SHP77 (cell line): ENCODE measurements around the gene CACNA2D1.
"Not testable (repeated sequence)": the region's sequence is repeated elsewhere in the genome, so short reads cannot be mapped to it uniquely, and the experiment has no call there.

Experiments
- DNase-seq, 2 experiments: peaks; one replicate each; lab custom pipeline; 2025; lab: John Stamatoyannopoulos, UW

Gene CACNA2D1

DNA sequence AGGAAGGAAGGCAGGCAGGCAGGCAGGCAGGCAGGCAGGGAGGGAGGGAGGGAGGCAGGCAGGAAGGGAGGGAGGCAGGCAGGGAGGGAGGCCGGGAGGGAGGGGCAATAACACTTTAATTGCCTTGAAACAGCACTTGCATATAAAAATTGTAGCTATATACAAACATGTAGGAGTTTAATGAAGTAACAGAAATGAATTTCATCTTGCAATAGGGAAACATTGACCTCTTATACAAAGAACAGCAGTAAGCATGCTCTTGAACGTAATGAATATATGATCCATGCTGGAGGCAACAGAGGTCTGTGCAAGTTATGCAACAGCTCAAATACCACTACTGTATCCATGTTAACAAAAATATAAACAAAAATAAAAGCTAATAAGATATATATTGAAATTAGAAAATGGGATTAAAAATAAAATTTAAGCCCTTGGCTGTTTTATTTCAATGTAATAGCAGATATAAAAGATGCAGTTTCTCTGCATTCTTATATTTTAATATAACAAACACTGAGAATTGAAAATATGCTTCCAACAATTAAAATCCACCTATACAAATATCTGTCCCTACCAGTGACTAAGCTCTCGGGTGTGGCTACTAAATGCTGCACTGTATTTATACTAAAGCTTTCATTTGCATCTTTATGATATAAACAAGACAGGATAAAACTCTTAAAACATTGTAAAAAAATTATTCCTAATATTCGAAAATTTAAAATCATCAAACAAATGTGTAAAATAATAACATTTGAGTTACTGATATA, 50.3 kb downstream of the CACNA2D1 start:
- no peak for DNase-seq

DNA sequence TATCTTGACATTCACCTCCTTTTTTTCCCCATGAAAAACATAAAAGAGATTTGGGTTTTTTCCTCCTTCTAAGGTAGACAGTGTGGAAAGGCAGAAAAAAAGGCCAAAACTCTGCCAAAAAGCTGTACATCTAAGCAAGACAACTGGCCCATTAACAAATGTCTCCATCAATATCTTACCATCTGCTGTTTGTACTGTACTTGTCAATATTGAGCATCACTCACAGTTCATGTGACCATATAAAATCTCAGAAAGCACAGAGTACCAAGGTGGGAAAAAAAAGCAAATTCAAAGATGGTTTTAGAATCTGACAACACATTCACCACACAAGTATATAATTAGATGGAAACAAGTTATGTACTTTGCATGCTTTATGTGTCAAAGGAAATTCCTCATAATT, 52.6 kb downstream of the CACNA2D1 start:
- no peak for DNase-seq

- DNase-seq, result no peak
Observed at GRCh38 chr7:82389876-82390275, 53.7 kb downstream of the CACNA2D1 start.

GRCh38 chr7:82388138-82388537, 55.4 kb downstream of the CACNA2D1 start:
- no peak for DNase-seq

DNA sequence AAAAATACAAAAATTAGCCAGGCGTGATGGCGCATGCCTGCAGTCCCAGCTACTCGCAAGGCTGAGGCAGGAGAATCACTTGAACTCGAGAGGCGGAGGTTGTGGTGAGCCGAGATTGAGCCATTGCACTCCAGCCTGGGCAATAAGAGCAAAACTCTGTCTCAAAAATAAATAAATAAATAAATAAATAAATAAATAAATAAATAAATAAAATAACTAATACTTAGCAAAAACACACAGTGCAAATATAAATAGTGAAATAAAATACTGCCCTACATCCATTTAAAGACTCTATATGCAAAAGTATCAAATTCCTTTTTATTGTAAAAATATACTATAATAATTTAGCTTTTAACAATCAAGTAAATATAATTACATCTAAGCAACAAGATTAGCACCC, 57.0 kb downstream of the CACNA2D1 start:
- DNase-seq, result not testable (repeated sequence)

GRCh38 chr7:82384779-82385178, 58.8 kb downstream of the CACNA2D1 start:
- no peak for DNase-seq

- DNase-seq, result no peak
Observed at GRCh38 chr7:82384051-82384464, 59.5 kb downstream of the CACNA2D1 start.

DNA sequence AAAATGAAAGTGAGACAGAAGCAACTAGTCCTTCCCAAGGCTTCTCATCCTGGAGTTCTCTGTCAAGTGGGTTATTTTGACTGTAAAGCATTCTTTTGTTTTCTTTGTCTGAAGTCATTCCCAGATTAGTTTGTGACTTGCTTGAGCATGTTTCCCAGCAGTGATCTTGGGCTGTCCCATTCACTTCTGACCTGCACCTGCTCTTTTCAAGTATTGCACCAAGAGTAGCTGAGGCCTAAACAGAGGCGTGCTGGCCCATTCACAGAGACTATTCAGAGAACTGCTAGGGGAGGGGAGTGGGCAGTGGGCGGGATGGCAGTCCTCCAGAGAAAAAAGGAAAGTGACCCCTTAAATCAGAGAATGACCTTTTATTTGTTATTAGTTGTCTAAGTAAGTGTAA, 61.3 kb downstream of the CACNA2D1 start:
- no peak for DNase-seq

DNA sequence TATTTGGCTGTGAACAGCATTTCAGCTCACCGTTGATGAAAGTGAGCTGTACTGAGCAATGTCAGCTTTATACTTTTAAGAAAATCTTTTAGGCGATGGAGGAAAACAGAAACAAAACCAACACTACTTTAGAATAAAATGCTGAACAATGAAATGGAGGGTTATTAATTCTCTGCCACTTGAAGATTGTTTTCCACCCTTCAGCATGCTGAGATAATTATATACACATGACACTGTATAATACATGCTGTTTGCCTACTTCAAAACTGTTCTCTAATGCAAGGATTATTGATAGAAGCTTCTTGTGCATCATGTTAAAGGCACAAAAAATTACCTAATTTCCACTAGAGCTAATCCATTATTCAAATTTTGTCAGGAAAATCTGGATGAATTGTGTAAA, 66.8 kb downstream of the CACNA2D1 start:
- no peak for DNase-seq

GRCh38 chr7:82375713-82376112, 67.9 kb downstream of the CACNA2D1 start:
- no peak for DNase-seq

DNA sequence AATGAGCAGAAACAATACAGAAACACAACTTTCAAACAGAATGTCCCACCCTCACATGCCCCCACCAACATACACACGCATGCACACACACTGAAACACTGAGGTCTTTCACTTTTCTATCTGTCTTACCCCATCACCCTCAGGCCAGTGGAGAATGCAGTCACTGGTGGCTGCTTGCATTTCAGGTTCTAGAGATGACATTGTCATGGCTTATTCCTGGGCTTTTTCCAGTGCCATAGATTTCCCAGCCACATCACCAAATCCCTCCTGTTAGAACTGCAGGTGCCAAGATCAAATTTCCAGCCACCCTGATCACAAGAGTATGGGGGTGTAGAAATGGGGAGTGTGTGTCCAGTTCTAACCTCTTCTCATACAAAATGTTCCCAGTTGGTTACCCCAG, 68.4 kb downstream of the CACNA2D1 start:
- no peak for DNase-seq

- no peak for DNase-seq
Observed at GRCh38 chr7:82373926-82374635, 69.5 kb downstream of the CACNA2D1 start.

GRCh38 chr7:82364671-82365070, 78.9 kb downstream of the CACNA2D1 start:
- no peak for DNase-seq

DNA sequence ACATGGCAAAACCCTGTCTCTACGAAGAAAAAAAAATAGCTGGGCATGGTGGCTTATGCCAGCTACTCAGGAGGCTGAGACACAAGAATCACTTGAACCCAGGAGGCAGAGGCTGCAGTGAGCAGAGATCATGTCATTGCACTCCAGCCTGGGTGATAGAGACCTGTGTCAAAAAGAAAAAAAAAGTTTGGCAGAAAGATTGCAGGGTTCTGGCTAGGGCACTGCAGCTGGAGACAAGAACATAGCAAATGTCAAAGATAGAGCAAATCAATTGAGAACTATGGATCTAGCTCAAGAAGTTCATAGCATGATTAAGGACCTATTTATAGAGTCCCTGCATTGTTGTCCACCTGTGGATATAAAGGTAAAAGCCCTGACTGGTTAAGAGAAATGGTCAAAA, 79.5 kb downstream of the CACNA2D1 start:
- no peak for DNase-seq

DNA sequence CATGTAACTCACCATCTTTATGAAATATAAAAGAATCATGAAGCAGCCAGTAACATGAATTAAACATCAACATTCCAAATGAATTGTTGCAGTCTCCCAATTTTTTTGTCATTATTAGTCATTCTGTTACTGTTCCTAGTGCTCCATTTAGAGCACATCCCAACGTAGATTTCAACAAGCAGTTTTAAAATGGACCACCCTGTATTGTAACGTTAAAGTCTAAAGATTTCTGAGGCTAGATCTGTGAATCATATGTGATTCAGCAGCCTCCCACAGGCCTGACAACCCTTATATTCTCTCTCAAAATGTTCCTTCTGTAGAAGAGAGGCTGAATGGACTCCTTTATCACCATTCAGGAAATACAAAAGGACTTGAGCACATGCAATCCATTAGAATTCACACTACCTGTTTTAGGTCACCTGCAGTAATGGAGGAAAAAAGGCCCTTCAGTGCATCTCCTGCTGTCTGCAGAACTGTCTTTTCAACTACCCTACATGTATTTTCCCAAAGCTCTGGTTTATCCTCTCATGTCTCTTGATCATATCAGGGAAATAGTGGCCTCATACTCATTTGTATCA, 81.4 kb downstream of the CACNA2D1 start:
- no peak for DNase-seq

GRCh38 chr7:82360591-82361368, 82.8 kb downstream of the CACNA2D1 start:
- DNase-seq, result no peak

GRCh38 chr7:82359426-82359825, 84.2 kb downstream of the CACNA2D1 start:
- no peak for DNase-seq

GRCh38 chr7:82358923-82359322, 84.7 kb downstream of the CACNA2D1 start:
- DNase-seq, result no peak

DNA sequence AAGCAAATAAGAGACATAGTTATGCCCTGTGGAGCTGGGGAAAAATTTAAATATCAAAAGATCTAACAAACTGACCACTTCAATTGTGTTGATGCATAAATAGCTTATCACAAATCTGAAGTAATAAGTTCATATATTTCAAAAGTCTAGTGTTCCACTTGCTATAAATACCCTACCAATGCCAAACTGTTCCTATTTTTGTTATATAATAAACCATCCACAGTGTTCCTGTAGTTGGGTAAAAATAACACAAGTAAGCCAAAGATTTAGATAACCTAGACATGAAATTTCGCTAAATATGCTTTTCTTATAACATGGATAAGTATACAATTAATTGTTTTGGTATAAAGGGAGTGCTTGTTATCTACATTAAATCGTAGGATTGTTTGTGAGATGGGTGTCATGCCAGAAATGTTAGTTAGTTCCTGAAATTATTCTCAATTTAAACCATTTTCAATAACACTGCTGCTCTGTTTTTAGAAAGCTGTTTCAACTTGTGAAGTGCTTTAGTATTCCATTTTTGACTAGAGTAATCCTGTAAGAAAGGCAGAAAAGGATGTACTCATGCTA, 85.5 kb downstream of the CACNA2D1 start:
- no peak for DNase-seq

DNA sequence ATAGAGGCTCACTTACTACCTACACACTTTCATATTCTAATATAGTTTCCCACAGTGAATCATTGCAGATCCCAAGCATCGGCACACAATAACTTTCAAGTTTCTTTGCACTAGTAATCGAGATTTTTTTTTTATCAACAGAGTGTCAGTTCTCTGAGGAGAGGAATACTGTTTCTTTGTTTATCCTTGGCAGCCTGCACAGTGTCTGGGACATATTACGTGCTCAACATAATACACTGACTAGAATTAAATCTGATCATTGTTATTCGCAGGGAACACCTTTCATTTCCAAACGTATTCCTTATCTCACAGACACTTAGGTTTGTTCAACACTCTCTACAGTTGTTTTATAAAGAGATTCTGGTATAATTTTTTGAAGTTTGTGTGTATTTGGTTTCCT, 95.3 kb downstream of the CACNA2D1 start:
- no peak for DNase-seq

DNA sequence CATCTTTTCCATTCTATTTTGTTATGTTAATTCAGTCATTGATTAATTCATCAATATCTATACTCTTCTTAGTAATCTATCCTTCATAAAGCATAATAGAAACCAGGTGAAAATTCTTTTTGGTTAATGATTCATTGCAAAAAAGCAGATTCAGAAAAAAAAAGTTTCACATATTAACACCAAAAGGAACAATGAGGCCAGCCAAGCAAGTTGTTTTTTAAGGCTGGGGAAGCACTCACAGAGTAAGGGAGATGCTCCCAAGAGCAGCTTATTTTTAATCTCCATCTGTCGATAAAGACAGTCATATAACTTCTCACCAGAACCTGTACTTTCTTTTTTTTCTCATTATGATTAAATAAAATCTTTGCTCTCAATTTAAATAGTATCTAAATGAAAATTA, 95.8 kb downstream of the CACNA2D1 start:
- DNase-seq, result no peak

- DNase-seq, result no peak
Observed at GRCh38 chr7:82345886-82346285, 97.7 kb downstream of the CACNA2D1 start.
